OCI-LY7 (cell line): Measurements from ENCODE around the gene ZC3H18. TPM values are rescaled to one million over a fixed set of nuclear protein-coding genes. Genes with fewer than 3 reads are reported as not detected.

ENCODE experiments used
- BruUV-seq: library from RNA; stranded (reverse); fragments of 400-500 nt; replicated peaks from 2 replicates; lab custom pipeline; 2021; lab: Mats Ljungman, UMichigan
- CTCF ChIA-PET: fragments of 300-600 bp; sonication (Branson Sonifier 250); formaldehyde crosslinking; loops from one replicate; lab custom pipeline; 2022; ENCODE audit warnings: antibody characterized with exemption; ENCODE audit not compliant: unreplicated experiment; lab: Charles Lee
- POLR2A ChIA-PET: fragments of 300-600 bp; sonication (Branson Sonifier 250); formaldehyde crosslinking; loops from one replicate; lab custom pipeline; 2022; ENCODE audit warnings: antibody characterized with exemption; lab: Charles Lee
- DNase-seq: peaks from one replicate; pipeline ENCODE4 v3.0.0-alpha.2; 2015; ENCODE audit warnings: low spot score
- H2AFZ ChIP-seq: fragments of 200-600 bp; sonication (generic), shearing (Covaris generic); 2 replicates; pipeline ENCODE4 v1.6.1; 2014; ENCODE audit warnings: mild to moderate bottlenecking, antibody characterized with exemption, low read length, moderate library complexity
- H3K27ac ChIP-seq: fragments of 200-600 bp; sonication (generic); 2 replicates; pipeline ENCODE4 v1.5.1; 2014; ENCODE audit warnings: mixed run types, low read depth, mild to moderate bottlenecking, moderate library complexity, low read length, inconsistent platforms; ENCODE audit not compliant: poor library complexity, severe bottlenecking
- H3K36me3 ChIP-seq: fragments of 200-600 bp; sonication (generic); 2 replicates; pipeline ENCODE4 v1.6.1; 2014; ENCODE audit warnings: mild to moderate bottlenecking, antibody characterized with exemption, low read length, moderate library complexity, mixed read lengths; ENCODE audit not compliant: insufficient read depth
- H3K4me1 ChIP-seq: fragments of 200-600 bp; sonication (generic); 2 replicates; pipeline ENCODE4 v1.5.1; 2014; ENCODE audit warnings: mild to moderate bottlenecking, low read length; ENCODE audit not compliant: insufficient read depth, poor library complexity, severe bottlenecking
- H3K4me2 ChIP-seq: fragments of 200-600 bp; sonication (generic); 2 replicates; pipeline ENCODE4 v1.6.1; 2014; ENCODE audit warnings: mild to moderate bottlenecking, low read length
- H3K4me3 ChIP-seq: fragments of 200-600 bp; sonication (generic); 2 replicates; pipeline ENCODE4 v1.5.1; 2014; ENCODE audit warnings: mild to moderate bottlenecking, low read depth, low read length; ENCODE audit not compliant: poor library complexity, severe bottlenecking
- H3K79me2 ChIP-seq: fragments of 200-600 bp; sonication (generic); 2 replicates; pipeline ENCODE4 v1.6.1; 2016; ENCODE audit warnings: low read depth, mild to moderate bottlenecking, low read length, moderate library complexity, mixed read lengths; ENCODE audit not compliant: insufficient read depth
- H3K9me2 ChIP-seq: fragments of 200-600 bp; sonication (generic); 2 replicates; pipeline ENCODE4 v1.6.1; 2016; ENCODE audit warnings: mild to moderate bottlenecking, low read length, mixed read lengths; ENCODE audit not compliant: insufficient read depth
- H3K9me3 ChIP-seq: fragments of 200-600 bp; sonication (generic); 2 replicates; pipeline ENCODE4 v1.6.1; 2014; ENCODE audit warnings: mild to moderate bottlenecking, mixed run types, low read length, mixed read lengths
- H4K20me1 ChIP-seq: fragments of 200-600 bp; sonication (generic); 2 replicates; pipeline ENCODE4 v1.6.1; 2014; ENCODE audit warnings: mild to moderate bottlenecking, antibody characterized with exemption, low read length, moderate library complexity, mixed read lengths; ENCODE audit not compliant: insufficient read depth
- EZH2phosphoT487 ChIP-seq: fragments of 200-600 bp; sonication (generic); IDR thresholded peaks from 2 replicates; pipeline ENCODE4 v1.6.1; 2018; ENCODE audit warnings: low read depth, borderline replicate concordance, mild to moderate bottlenecking, mixed run types, antibody characterized with exemption, low read length, moderate library complexity, mixed read lengths
- intact Hi-C: fragments of 100-400 bp; cut with micrococcal nuclease; formaldehyde crosslinking; loops from one replicate; pipeline ENCODE4 v1.10.0; 2022; ENCODE audit not compliant: unreplicated experiment
- total RNA-seq, 2 experiments: library from RNA; depleted of rRNA in 1 of 2; stranded (reverse); fragments of >200 nt in 1 of 2; shearing (Covaris generic) in 1 of 2; gene quantifications; 2 replicates each; pipeline ENCODE4 v1.2.3, GENCODE V29; 2014 to 2022
- TF ChIP-seq, protein P1 (sequence below): fragments of 200-600 bp; sonication (generic); conservative IDR thresholded peaks from 2 replicates; pipeline ENCODE4 v1.5.1; 2014; ENCODE audit warnings: mild to moderate bottlenecking, antibody characterized with exemption, low read length, moderate library complexity, mixed read lengths

ZC3H18 gene
- total RNA-seq, 2 experiments from 2014 or later: 22.2 to 79.0 TPM

DNA sequence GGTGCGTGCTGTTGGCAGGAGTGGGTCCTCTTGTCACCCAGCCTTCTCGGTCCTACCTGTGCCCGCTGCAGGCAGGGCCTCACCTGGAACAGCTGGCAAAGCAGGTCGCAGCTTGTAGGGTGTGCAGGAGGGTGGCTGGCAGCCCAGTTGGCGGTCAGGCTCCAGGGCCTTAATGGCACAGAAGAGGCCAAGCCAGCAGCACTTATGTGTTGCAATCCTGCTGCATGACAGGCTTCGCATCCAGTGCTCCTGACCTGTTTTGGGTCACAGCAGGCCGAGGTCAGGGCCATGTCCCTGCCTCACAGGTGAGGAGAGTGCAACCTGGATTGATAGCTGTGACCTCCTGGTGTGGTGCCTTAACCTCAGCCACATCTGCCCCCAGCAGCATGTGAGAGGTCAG, 31.9 kb downstream of the ZC3H18 start:
- ChIA-PET CTCF (no interaction called here), POLR2A (no interaction called here)
- DNase-seq: no peak
- Histone ChIP-seq H4K20me1 (no peaks in the 10 kb centered on the region), H3K79me2 (no peaks in the 10 kb centered on the region), H3K4me3 (no peak overlapping the region), H3K27ac (no peak overlapping the region), H3K9me2 (no peaks in the 10 kb centered on the region), H3K4me2 (no peak overlapping the region), H3K36me3 (peaks cover 87% of the 10 kb centered on the region), H3K4me1 (no peaks in the 10 kb centered on the region), H3K9me3 (no peaks in the 10 kb centered on the region), H2AFZ (no peak overlapping the region)
- intact Hi-C loops: no loop called here
- no TSS peak for BruUV-seq
- no peak for TF ChIP-seq EZH2phosphoT487
- TF ChIP-seq, protein P1, sequence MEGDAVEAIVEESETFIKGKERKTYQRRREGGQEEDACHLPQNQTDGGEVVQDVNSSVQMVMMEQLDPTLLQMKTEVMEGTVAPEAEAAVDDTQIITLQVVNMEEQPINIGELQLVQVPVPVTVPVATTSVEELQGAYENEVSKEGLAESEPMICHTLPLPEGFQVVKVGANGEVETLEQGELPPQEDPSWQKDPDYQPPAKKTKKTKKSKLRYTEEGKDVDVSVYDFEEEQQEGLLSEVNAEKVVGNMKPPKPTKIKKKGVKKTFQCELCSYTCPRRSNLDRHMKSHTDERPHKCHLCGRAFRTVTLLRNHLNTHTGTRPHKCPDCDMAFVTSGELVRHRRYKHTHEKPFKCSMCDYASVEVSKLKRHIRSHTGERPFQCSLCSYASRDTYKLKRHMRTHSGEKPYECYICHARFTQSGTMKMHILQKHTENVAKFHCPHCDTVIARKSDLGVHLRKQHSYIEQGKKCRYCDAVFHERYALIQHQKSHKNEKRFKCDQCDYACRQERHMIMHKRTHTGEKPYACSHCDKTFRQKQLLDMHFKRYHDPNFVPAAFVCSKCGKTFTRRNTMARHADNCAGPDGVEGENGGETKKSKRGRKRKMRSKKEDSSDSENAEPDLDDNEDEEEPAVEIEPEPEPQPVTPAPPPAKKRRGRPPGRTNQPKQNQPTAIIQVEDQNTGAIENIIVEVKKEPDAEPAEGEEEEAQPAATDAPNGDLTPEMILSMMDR: no peak

DNA sequence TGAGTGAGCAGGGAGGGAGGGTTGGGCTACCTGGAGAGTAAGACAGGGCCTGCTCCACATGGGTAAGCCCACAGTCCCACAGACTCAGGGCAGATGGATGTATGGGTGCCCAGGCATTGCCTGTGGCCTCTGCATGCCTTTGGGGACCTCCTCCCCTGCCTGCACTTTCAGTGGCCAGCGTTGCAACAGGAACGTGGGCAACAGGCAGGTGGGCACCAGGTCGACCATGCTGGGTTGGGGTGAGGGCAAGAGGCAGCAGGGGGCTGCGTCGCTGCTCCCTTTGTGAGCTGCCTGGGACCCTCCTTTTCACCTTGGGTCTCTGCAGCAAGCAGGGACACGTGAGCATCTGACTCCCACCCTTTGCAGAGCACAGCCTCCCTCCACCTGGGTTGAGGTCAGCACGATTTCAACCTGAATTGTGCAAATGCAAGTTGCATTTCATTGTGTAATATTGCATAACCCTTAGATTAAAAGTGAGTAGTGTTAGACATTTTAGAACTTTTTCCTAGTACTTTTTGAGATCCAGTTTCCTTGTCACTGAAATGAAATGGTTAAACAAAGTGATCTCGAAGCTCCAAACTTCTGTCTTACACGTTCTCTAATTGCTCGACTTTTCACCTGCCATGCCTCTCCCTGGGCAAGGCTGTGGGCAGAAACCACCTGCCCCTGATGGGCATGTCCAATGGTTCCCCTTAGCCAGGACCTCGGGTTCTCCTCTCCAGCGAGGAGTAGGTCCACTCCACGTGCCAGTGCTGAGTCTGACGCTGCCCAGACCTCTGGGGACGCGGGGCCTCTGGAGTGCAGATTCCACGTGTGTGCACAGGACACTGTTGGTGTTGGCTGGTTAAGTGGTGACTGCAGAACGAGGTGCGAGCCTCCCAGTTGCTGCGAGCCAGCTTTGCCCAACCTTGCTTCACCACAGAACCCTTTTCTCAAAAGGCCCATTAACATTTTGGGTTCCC, 35.3 kb downstream of the ZC3H18 start:
- no peaks in the 10 kb centered on the region for H4K20me1 ChIP-seq
- TF ChIP-seq, protein P1: no peak
- TF ChIP-seq EZH2phosphoT487: no peak
- ChIA-PET POLR2A (no interaction called here), CTCF (no interaction called here)
- no peak overlapping the region for H3K4me3 ChIP-seq
- no peaks in the 10 kb centered on the region for H3K9me2 ChIP-seq
- no peak for DNase-seq
- no peaks in the 10 kb centered on the region for H3K9me3 ChIP-seq
- H3K36me3 ChIP-seq: peaks cover 94% of the 10 kb centered on the region
- no TSS peak for BruUV-seq
- H3K79me2 ChIP-seq: no peaks in the 10 kb centered on the region
- H3K27ac ChIP-seq: no peak overlapping the region
- intact Hi-C loops: no loop called here
- no peak overlapping the region for H3K4me2 ChIP-seq
- no peak overlapping the region for H2AFZ ChIP-seq
- peaks cover 8% of the 10 kb centered on the region for H3K4me1 ChIP-seq
